HG03520 (cell line): ENCODE measurements around the gene VSX1.

Experiments used
- ATAC-seq: cut with Tn5 transposase; IDR thresholded peaks from one replicate; pipeline ENCODE4 v1.9.1; 2021; ENCODE audit warnings: mild to moderate bottlenecking, moderate library complexity; ENCODE audit not compliant: unreplicated experiment

VSX1 gene

GRCh38 chr20:25042531-25043498 lies 39.1 kb downstream of the VSX1 start:
- ATAC-seq, result peak; percentile 91

DNA sequence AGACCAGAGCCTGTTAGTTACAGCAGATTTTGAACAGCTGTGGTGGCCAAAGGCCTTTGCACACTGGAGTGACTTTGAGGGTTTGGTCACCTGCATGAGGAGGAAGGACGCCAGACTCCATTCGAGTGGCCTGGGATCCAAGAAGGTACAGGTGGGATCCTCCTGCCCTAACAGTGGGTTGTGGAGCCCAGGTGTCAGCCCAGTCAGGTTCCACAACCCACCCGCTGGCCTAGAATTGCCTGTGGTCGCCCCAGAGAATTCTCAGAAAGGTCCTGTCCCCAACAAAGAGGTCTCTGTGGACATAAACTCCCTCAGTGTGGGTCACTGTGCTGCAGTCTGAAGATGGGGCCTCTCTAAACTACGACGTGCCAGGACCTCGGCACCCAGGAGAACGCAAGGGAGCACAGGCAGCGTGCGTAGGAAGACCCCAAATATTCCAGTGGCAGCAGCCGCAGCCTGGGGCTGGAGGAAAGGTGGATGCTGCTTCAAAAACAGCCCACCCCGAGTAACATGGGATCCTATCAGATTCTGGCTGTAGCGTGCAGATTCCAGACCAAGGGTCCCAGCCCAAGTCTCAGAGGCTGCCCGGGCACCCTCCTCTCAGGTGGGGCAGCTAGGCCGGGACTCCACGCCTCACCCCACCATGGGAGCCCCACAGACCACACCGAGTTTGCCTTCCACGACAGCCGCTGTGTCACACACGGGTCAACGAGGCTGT lies 40.0 kb downstream of the VSX1 start:
- no peak for ATAC-seq

DNA sequence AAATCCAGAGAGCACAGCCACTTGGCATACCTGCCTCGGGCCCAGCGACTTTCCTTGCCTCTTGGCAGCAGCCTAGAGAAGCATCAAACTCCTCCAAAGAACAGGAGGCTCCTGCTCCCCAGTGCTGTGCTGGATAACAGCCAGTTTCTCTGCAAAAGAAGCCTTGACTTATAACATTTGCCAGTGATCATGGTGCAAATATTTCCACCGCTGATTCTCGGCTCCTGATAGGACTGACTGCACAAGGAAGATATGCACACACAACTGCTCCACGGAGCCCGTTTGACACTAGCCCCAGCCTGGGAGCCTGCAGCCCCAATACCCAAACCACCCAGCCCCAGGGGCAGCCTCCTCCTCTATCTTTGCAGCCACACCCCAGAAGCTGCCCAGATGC lies 41.5 kb downstream of the VSX1 start:
- ATAC-seq, result no peak

- no peak for ATAC-seq
Measured at GRCh38 chr20:25039697-25040437, 42.1 kb downstream of the VSX1 start.

DNA sequence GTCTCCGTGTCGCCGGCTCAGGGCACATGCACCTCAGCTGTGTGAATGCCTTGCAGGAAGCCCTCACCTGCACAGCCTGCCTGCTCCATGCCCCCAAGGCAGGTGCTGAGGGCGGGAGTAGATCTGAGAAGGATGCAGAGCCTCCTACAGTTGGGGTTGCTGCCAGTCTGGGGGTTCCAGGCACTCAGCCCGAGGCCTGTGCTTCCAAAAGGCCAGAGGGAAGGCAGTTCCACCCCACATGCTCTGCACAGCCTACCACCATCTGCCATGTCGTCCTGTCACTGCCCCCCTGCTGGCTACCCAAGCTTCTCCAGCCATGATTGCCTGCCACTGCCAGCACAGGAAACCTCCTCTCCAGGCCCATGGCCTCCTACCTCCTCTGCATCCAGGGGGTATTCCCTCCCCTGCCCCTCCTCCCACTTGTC lies 43.3 kb downstream of the VSX1 start:
- ATAC-seq, result no peak

- no peak for ATAC-seq
Measured at GRCh38 chr20:25038103-25038410, 43.9 kb downstream of the VSX1 start.

GRCh38 chr20:25037288-25038102 lies 44.4 kb downstream of the VSX1 start:
- no peak for ATAC-seq

- ATAC-seq, result no peak
Measured at GRCh38 chr20:25036331-25036936, 45.5 kb downstream of the VSX1 start.

DNA sequence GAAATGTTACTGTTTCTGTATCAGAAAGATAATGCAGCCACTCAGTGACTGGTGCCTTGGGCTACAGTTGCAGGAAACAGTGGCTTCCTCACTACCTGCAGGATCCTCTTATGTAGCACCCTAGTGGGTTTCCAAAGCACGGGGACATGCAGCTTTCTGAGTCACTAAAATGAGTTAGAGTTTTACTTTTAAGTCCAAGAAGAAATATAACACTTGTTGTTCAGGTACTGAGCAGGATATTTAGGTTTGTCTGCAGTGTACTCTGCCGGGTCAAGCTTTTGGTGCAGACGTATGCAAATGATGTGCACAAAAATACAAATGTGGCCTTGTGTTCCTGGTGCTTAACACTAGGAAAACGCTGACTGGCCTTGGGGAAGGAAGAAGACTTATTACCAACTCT lies 46.0 kb downstream of the VSX1 start:
- ATAC-seq, result no peak

DNA sequence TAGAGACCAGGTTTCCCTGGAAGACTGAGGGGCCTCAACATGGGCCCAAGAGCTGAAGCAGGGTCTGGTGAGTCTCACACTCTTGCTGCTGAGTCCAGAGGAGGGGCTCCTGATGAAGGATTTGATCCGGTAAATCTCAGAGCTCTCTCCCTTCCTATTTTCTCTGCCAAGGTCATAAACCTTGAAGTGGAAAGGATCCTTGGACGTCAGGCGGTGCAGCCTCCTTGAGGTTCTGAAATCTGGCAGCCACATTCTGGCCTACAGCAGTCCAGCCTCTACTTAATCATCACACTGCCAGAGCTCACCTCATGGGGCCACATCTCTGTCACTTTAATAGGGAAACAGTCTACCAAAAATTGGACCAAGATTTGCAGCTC lies 48.0 kb downstream of the VSX1 start:
- no peak for ATAC-seq

GRCh38 chr20:25033265-25033923 lies 48.5 kb downstream of the VSX1 start:
- no peak for ATAC-seq

- ATAC-seq, result no peak
Measured at GRCh38 chr20:25032478-25033264, 49.3 kb downstream of the VSX1 start.

- ATAC-seq, result no peak
Measured at GRCh38 chr20:25032065-25032477, 49.9 kb downstream of the VSX1 start.

- ATAC-seq, result no peak
Measured at GRCh38 chr20:25031241-25031640, 50.7 kb downstream of the VSX1 start.

- ATAC-seq, result no peak
Measured at GRCh38 chr20:25030649-25031207, 51.2 kb downstream of the VSX1 start.

DNA sequence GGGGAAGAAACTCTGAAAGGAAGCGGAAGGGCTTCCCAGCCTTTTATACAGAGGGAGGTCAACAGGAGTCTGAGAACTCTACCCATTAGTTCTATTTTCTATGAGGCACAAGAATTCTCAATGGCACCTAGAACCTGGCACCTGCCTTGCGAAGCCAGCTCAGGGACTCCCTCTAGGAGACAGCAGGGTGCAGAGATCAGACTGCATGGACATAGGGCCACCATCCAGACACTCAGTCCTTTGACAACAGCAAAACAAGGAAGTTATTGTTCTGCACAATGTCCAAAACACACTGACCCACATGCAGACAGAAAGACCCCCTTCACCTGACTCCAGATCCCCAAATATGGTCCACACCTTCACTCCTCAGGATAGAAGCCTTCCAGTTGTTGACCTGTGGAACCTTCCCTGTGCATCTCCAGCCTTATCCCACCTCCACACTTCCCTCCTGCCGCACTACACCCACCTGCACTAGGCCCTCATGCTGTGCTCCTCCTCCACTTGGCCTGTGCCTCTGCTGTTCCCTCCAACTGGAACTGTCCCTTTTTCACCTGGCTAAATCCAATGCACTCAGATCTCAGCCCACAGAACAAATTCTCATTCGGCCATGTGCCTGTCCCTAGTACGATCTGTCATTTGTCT lies 51.8 kb downstream of the VSX1 start:
- no peak for ATAC-seq

GRCh38 chr20:25025986-25026605 lies 55.8 kb downstream of the VSX1 start:
- no peak for ATAC-seq
